ENCODE data around the gene ZNF780B. TPM values are rescaled to one million over a fixed set of nuclear protein-coding genes. Genes with fewer than 3 reads are reported as not detected.
A peak's percentile ranks its signal among the peaks of the same experiment; 100 is the strongest.

ZNF780B gene
- 27.5 TPM for total RNA-seq
- long read RNA-seq, full-length matches to known transcripts = 1 of 4 reads
- long read RNA-seq, partial matches to known transcripts = 0 of 4 reads
- long read RNA-seq, other reads (novel, unspliced or antisense) = 3 of 4 reads

GRCh38 chr19:40055832-40056504, at the start of gene ZNF780B:
Gene ZNF780B (minus strand): TSS chr19:40056231. CDS start chr19:40050332, 5,899 bp downstream.
- Histone ChIP-seq H3K27ac (peak within 1 kb of the TSS; percentile 44), H3K4me3 (peak within 1 kb of the TSS; percentile 61), H3K9me3 (peaks cover 14% of the 10 kb centered on the region), H3K4me1 (no peaks in the 10 kb centered on the region), H3K27me3 (no peaks in the 10 kb centered on the region), H3K36me3 (no peaks in the 10 kb centered on the region)
- DNase-seq (peak; percentile 82), ATAC-seq (peak; percentile 98)
- no peak for TF ChIP-seq CTCF (IDR thresholded peaks at IDR 0.05)
- intact Hi-C loops (cut with DNase I) = no loop called here

GRCh38 chr19:40104754-40105153, 48.7 kb upstream of the ZNF780B start:
- TF ChIP-seq CTCF (IDR thresholded peaks at IDR 0.05) = no peak
- Histone ChIP-seq H3K27me3 (no peaks in the 10 kb centered on the region), H3K9me3 (no peaks in the 10 kb centered on the region), H3K4me3 (no peak overlapping the region), H3K27ac (no peak overlapping the region), H3K36me3 (no peaks in the 10 kb centered on the region), H3K4me1 (no peaks in the 10 kb centered on the region)
- intact Hi-C loops (cut with DNase I) = no loop called here
- ATAC-seq = no peak
- no peak for DNase-seq

- H3K36me3 ChIP-seq = no peaks in the 10 kb centered on the region
- intact Hi-C loops (cut with DNase I) = no loop called here
- TF ChIP-seq CTCF (IDR thresholded peaks at IDR 0.05) = no peak
- H3K4me1 ChIP-seq = no peaks in the 10 kb centered on the region
- no peak for DNase-seq
- no peaks in the 10 kb centered on the region for H3K27me3 ChIP-seq
- H3K27ac ChIP-seq = no peak overlapping the region
- ATAC-seq = no peak
- no peak overlapping the region for H3K4me3 ChIP-seq
- H3K9me3 ChIP-seq = no peaks in the 10 kb centered on the region
These were observed 47.6 kb upstream of the ZNF780B start for GRCh38 chr19:40103600-40103999.

GRCh38 chr19:40101813-40102212, 45.8 kb upstream of the ZNF780B start:
- Histone ChIP-seq H3K36me3 (no peaks in the 10 kb centered on the region), H3K4me3 (no peak overlapping the region), H3K4me1 (no peaks in the 10 kb centered on the region), H3K27me3 (peaks cover 4% of the 10 kb centered on the region), H3K9me3 (no peaks in the 10 kb centered on the region), H3K27ac (no peak overlapping the region)
- TF ChIP-seq CTCF (IDR thresholded peaks at IDR 0.05) = no peak
- DNase-seq (no peak), ATAC-seq (no peak)
- intact Hi-C loops (cut with DNase I) = no loop called here

- H3K9me3 ChIP-seq = no peaks in the 10 kb centered on the region
- intact Hi-C loops (cut with DNase I) = no loop called here
- ATAC-seq (no peak), DNase-seq (no peak)
- H3K36me3 ChIP-seq = no peaks in the 10 kb centered on the region
- H3K27me3 ChIP-seq = peaks cover 9% of the 10 kb centered on the region
- H3K4me3 ChIP-seq = no peak overlapping the region
- H3K27ac ChIP-seq = no peak overlapping the region
- no peak for TF ChIP-seq CTCF (IDR thresholded peaks at IDR 0.05)
- H3K4me1 ChIP-seq = peaks cover 19% of the 10 kb centered on the region
These were observed 37.4 kb upstream of the ZNF780B start for GRCh38 chr19:40093416-40093815.

All from upper lobe of right lung (tissue), 1 donor.